Ovary (tissue), 9 donors: ENCODE results near the gene CPED1. TPM values are rescaled to one million over a fixed set of nuclear protein-coding genes. Genes with fewer than 3 reads are reported as not detected.

Experiments
- DNase-seq, 5 donors: peaks; one replicate each; pipeline ENCODE4 v3.0.0-alpha.2; 2019 to 2020
- H3K27ac ChIP-seq, 2 donors: fragments of 200-600 bp; one replicate each; pipeline versions ENCODE4 v1.5.1 to v1.8.0; 2019 to 2022
- H3K27me3 ChIP-seq: fragments of 200-600 bp; one replicate; pipeline ENCODE4 v1.8.0; 2022
- H3K36me3 ChIP-seq: fragments of 200-600 bp; sonication (generic); one replicate; pipeline ENCODE4 v1.5.1; 2019
- H3K4me1 ChIP-seq: one replicate; pipeline ENCODE4 v1.8.1; 2013; ENCODE audit warnings: mild to moderate bottlenecking, moderate library complexity; ENCODE audit not compliant: insufficient read depth
- H3K4me3 ChIP-seq: fragments of 200-600 bp; sonication (generic); one replicate; pipeline ENCODE4 v1.5.1; 2017
- H3K9me3 ChIP-seq, 2 donors: fragments of 200-600 bp in 1 of 2; sonication (generic) in 1 of 2; one replicate each; pipeline versions ENCODE4 v1.5.1 to v1.8.1; 2013 to 2019; ENCODE audit warnings: mild to moderate bottlenecking in 1 of 2, moderate library complexity in 1 of 2
- CTCF ChIP-seq, 3 donors: fragments of 450-650 bp in 2 of 3; fragments of 200-600 bp in 1 of 3; IDR thresholded peaks; one replicate each; pipeline versions ENCODE4 v1.5.1 to v1.8.0; 2016 to 2022; ENCODE audit warnings: antibody characterized with exemption in 3 of 3, mild to moderate bottlenecking in 1 of 3
- EP300 ChIP-seq: sonication (generic); formaldehyde crosslinking; IDR thresholded peaks from one replicate; pipeline ENCODE4 v1.6.1; 2017; ENCODE audit warnings: antibody characterized with exemption
- POLR2A ChIP-seq: fragments of 450-650 bp; IDR thresholded peaks from one replicate; pipeline ENCODE4 v1.6.1; 2017; ENCODE audit warnings: antibody characterized with exemption, mild to moderate bottlenecking, moderate library complexity
- WGBS, 3 donors: extraction: QIAGEN DNeasy Blood & Tissue Kit in 1 of 3; methylation state at CpG; one replicate each; pipeline versions ENCODE4 v1.1.5 to v1.1.7; 2013 to 2017; 5-methylcytosine and 5-hydroxymethylcytosine counted together
- intact Hi-C, 4 donors: fragments of 100-400 bp; cut with DNase I; formaldehyde crosslinking; loops; one replicate each; pipeline versions ENCODE4 v1.11.0 to v1.15.1; 2022 to 2023
- polyA plus RNA-seq, 2 donors: library from polyadenylated mRNA; stranded (reverse); fragments of 200-250 nt in 1 of 2; fragments of 350-450 nt in 1 of 2; fragmentation: Illumina TruSeq in 1 of 2; extraction: RNeasy Lipid Tissue Mini Kit (QIAGEN cat#74804) in 1 of 2; gene quantifications; one replicate each; pipeline ENCODE4 v1.2.3, GENCODE V29; 2013 to 2014
- total RNA-seq, 7 donors: library from RNA; depleted of rRNA in 2 of 7; stranded (reverse); fragments of >200 nt in 2 of 7; fragmentation: NEBNext Ultra II Directional in 3 of 7; extraction: Animal tissue kit (Norgen Biotek cat#: 25700) in 3 of 7; gene quantifications; one replicate each; pipeline versions ENCODE4 v1.1.0 to v1.2.4, GENCODE V29; 2016 to 2023
- donor health status: DM: no; HTN: no; CAD: no; lungs with moderate emphysema.
- donor health status: DM: no; HTN: no; CAD: no.
- donor health status: Bipolar disorder and iron deficiency.
- donor health status: DM: yes; HTN: yes; CAD: no.
- donor health status: DM: no; HTN: no; CAD: no.
- donor health status: DM: yes; HTN: yes; CAD: no.

Gene CPED1
- total and polyA plus RNA-seq, 9 donors: 42.1 to 127 (median 88.8) TPM

GRCh38 chr7:121015560-121015959 is 27.0 kb downstream of the CPED1 start:
- H3K9me3 ChIP-seq: no peaks in the 10 kb centered on the region
- H3K27me3 ChIP-seq: no peaks in the 10 kb centered on the region
- no peak for DNase-seq
- H3K4me3 ChIP-seq: no peak overlapping the region
- no peaks in the 10 kb centered on the region for H3K36me3 ChIP-seq
- WGBS, 3 donors: 91 to 96% (median 95%) methylated on average over 4 of the region's 4 CpGs
- no peak overlapping the region for H3K27ac ChIP-seq
- TF ChIP-seq POLR2A (no peak), CTCF (IDR thresholded peaks at IDR 0.05) (no peak), EP300 (no peak)
- intact Hi-C loops: no loop called here
- no peaks in the 10 kb centered on the region for H3K4me1 ChIP-seq

- Histone ChIP-seq H3K9me3 (no peaks in the 10 kb centered on the region), H3K27me3 (no peaks in the 10 kb centered on the region), H3K4me3 (no peak overlapping the region), H3K27ac (peak overlapping the region in 1 of 2 donors; percentile 13), H3K36me3 (no peaks in the 10 kb centered on the region), H3K4me1 (no peaks in the 10 kb centered on the region)
- no peak for DNase-seq
- WGBS, 3 donors: 52 to 73% (median 66%) methylated on average over 2 of the region's 2 CpGs
- intact Hi-C loops: no loop called here
- no peak for TF ChIP-seq EP300
- TF ChIP-seq POLR2A: no peak
- no peak for TF ChIP-seq CTCF (IDR thresholded peaks at IDR 0.05)
These were observed 28.5 kb downstream of the CPED1 start for GRCh38 chr7:121016966-121017365.

- no peaks in the 10 kb centered on the region for H3K4me1 ChIP-seq
- 14 to 33% (median 26%) methylated on average over 1 of the region's 1 CpG for WGBS, 3 donors
- DNase-seq: no peak
- no peak overlapping the region for H3K4me3 ChIP-seq
- TF ChIP-seq EP300 (no peak), POLR2A (no peak)
- no peaks in the 10 kb centered on the region for H3K27me3 ChIP-seq
- intact Hi-C loops: no loop called here
- no peak overlapping the region for H3K27ac ChIP-seq
- H3K36me3 ChIP-seq: no peaks in the 10 kb centered on the region
- no peaks in the 10 kb centered on the region for H3K9me3 ChIP-seq
These were observed 29.1 kb downstream of the CPED1 start for GRCh38 chr7:121017586-121017985.

- no peaks in the 10 kb centered on the region for H3K36me3 ChIP-seq
- H3K4me1 ChIP-seq: peaks cover 2% of the 10 kb centered on the region
- TF ChIP-seq POLR2A: no peak
- no peak for TF ChIP-seq CTCF (IDR thresholded peaks at IDR 0.05)
- no peak for TF ChIP-seq EP300
- H3K27me3 ChIP-seq: no peaks in the 10 kb centered on the region
- 79 to 86% (median 80%) methylated on average over 2 of the region's 2 CpGs for WGBS, 3 donors
- no peaks in the 10 kb centered on the region for H3K9me3 ChIP-seq
- H3K4me3 ChIP-seq: no peak overlapping the region
- no peak for DNase-seq
- peak overlapping the region in 1 of 2 donors; percentile 51 for H3K27ac ChIP-seq
- intact Hi-C loops: no loop called here
These were observed 30.5 kb downstream of the CPED1 start for GRCh38 chr7:121019018-121019417.

GRCh38 chr7:121020249-121020988 is 31.9 kb downstream of the CPED1 start:
- H3K36me3 ChIP-seq: no peaks in the 10 kb centered on the region
- DNase-seq: no peak
- H3K9me3 ChIP-seq: no peaks in the 10 kb centered on the region
- intact Hi-C loops: no loop called here
- no peaks in the 10 kb centered on the region for H3K27me3 ChIP-seq
- WGBS, 3 donors: 92 to 93% (median 93%) methylated on average over 1 of the region's 1 CpG
- TF ChIP-seq EP300 (no peak), POLR2A (no peak), CTCF (IDR thresholded peaks at IDR 0.05) (no peak)
- no peak overlapping the region for H3K4me3 ChIP-seq
- H3K4me1 ChIP-seq: peaks cover 2% of the 10 kb centered on the region
- peak overlapping the region in 1 of 2 donors; percentile 51 for H3K27ac ChIP-seq
